Astrocyte (in vitro differentiated cells and primary cell): ENCODE data around the gene STK17A. TPM values are rescaled to one million over a fixed set of nuclear protein-coding genes. Genes with fewer than 3 reads are reported as not detected.

Experiments
- DNase-seq: peaks from one replicate; pipeline ENCODE4 v3.0.0-alpha.2; 2010; ENCODE audit warnings: low read depth
- FAIRE-seq: peaks from 2 replicates; lab custom pipeline; 2011; peaks lifted over from hg19 to GRCh38; lab: Jason Lieb, UNC
- H2AFZ ChIP-seq: 2 replicates; pipeline ENCODE4 v1.6.0; 2012; ENCODE audit warnings: low read depth, low read length, inconsistent platforms
- H3K27ac ChIP-seq: 2 replicates; pipeline ENCODE4 v1.5.1; 2011; ENCODE audit warnings: low read depth, low read length, inconsistent platforms
- H3K27me3 ChIP-seq: 2 replicates; pipeline ENCODE4 v1.6.0; 2011; ENCODE audit warnings: low read length, inconsistent platforms; ENCODE audit not compliant: insufficient read depth
- H3K36me3 ChIP-seq: 2 replicates; pipeline ENCODE4 v1.5.1; 2011; ENCODE audit warnings: low read length, inconsistent platforms; ENCODE audit not compliant: insufficient read depth
- H3K4me1 ChIP-seq: 2 replicates; pipeline ENCODE4 v1.5.1; 2011; ENCODE audit warnings: low read length, inconsistent platforms; ENCODE audit not compliant: insufficient read depth
- H3K4me2 ChIP-seq: 2 replicates; pipeline ENCODE4 v1.6.0; 2012; ENCODE audit warnings: low read length, inconsistent platforms
- H3K4me3 ChIP-seq: 2 replicates; pipeline ENCODE4 v1.5.1; 2011; ENCODE audit warnings: low read depth, mild to moderate bottlenecking, low read length, inconsistent platforms; ENCODE audit not compliant: insufficient read depth
- H3K79me2 ChIP-seq: 2 replicates; pipeline ENCODE4 v1.6.0; 2012; ENCODE audit warnings: mild to moderate bottlenecking, low read length, inconsistent platforms; ENCODE audit not compliant: insufficient read depth
- H3K9ac ChIP-seq: 2 replicates; pipeline ENCODE4 v1.6.0; 2012; ENCODE audit warnings: mild to moderate bottlenecking, low read length, inconsistent platforms
- H3K9me3 ChIP-seq: 2 replicates; pipeline ENCODE4 v1.5.1; 2012; ENCODE audit warnings: low read depth, mild to moderate bottlenecking, low read length, inconsistent platforms; ENCODE audit not compliant: insufficient read depth
- H4K20me1 ChIP-seq: 2 replicates; pipeline ENCODE4 v1.6.0; 2012; ENCODE audit warnings: low read length, inconsistent platforms; ENCODE audit not compliant: insufficient read depth
- H3K27ac Mint-ChIP-seq: one replicate; pipeline ENCODE4 v1.8.0; 2021; ENCODE audit warnings: mild to moderate bottlenecking, mixed read lengths; ENCODE audit not compliant: unreplicated experiment
- H3K27me3 Mint-ChIP-seq: one replicate; pipeline ENCODE4 v1.8.0; 2021; ENCODE audit warnings: low read depth, mixed read lengths; ENCODE audit not compliant: unreplicated experiment
- H3K36me3 Mint-ChIP-seq: one replicate; pipeline ENCODE4 v1.8.0; 2021; ENCODE audit warnings: low read depth, mixed read lengths; ENCODE audit not compliant: unreplicated experiment
- H3K4me1 Mint-ChIP-seq: one replicate; pipeline ENCODE4 v1.8.0; 2021; ENCODE audit warnings: low read depth, mixed read lengths; ENCODE audit not compliant: unreplicated experiment
- H3K4me3 Mint-ChIP-seq: one replicate; pipeline ENCODE4 v1.8.0; 2021; ENCODE audit warnings: mild to moderate bottlenecking, moderate library complexity, mixed read lengths; ENCODE audit not compliant: unreplicated experiment
- H3K9me3 Mint-ChIP-seq: one replicate; pipeline ENCODE4 v1.8.0; 2021; ENCODE audit warnings: mild to moderate bottlenecking, mixed read lengths; ENCODE audit not compliant: unreplicated experiment
- EZH2 ChIP-seq: IDR thresholded peaks from 2 replicates; pipeline ENCODE4 v1.6.1; 2012; ENCODE audit warnings: mild to moderate bottlenecking, low read length, inconsistent platforms; ENCODE audit not compliant: insufficient read depth
- total RNA-seq: library from RNA; stranded (reverse); gene quantifications from 2 replicates; pipeline ENCODE4 v1.2.1, GENCODE V29; 2021
- TF ChIP-seq, protein P1 (sequence below): IDR thresholded peaks from 2 replicates; pipeline ENCODE4 v1.5.1; 2011; ENCODE audit warnings: low read depth, mild to moderate bottlenecking, inconsistent platforms, low read length, moderate library complexity; ENCODE audit not compliant: insufficient read depth

Gene STK17A
- total RNA-seq, 1 donor from 2014 or later, result 38.4 TPM

GRCh38 chr7:43650457-43651052 is 67.6 kb downstream of the STK17A start:
- peak overlapping the region; percentile 19 for H3K4me3 ChIP-seq
- no peaks in the 10 kb centered on the region for H3K9me3 ChIP-seq
- peaks cover 65% of the 10 kb centered on the region for H3K4me1 ChIP-seq
- H3K27me3 Mint-ChIP-seq, result no peaks in the 10 kb centered on the region
- H3K27ac Mint-ChIP-seq, result peak overlapping the region; percentile 95
- H3K4me3 Mint-ChIP-seq, result no peak overlapping the region
- FAIRE-seq, result no peak
- H3K4me1 Mint-ChIP-seq, result peaks cover 56% of the 10 kb centered on the region
- H3K9me3 Mint-ChIP-seq, result no peaks in the 10 kb centered on the region
- H4K20me1 ChIP-seq, result no peaks in the 10 kb centered on the region
- peak; percentile 82 for DNase-seq
- peaks cover 3% of the 10 kb centered on the region for H3K36me3 Mint-ChIP-seq
- H3K4me2 ChIP-seq, result peak overlapping the region; percentile 72
- H2AFZ ChIP-seq, result no peak overlapping the region
- H3K27me3 ChIP-seq, result no peaks in the 10 kb centered on the region
- peaks cover 34% of the 10 kb centered on the region for H3K79me2 ChIP-seq
- TF ChIP-seq, protein P1, sequence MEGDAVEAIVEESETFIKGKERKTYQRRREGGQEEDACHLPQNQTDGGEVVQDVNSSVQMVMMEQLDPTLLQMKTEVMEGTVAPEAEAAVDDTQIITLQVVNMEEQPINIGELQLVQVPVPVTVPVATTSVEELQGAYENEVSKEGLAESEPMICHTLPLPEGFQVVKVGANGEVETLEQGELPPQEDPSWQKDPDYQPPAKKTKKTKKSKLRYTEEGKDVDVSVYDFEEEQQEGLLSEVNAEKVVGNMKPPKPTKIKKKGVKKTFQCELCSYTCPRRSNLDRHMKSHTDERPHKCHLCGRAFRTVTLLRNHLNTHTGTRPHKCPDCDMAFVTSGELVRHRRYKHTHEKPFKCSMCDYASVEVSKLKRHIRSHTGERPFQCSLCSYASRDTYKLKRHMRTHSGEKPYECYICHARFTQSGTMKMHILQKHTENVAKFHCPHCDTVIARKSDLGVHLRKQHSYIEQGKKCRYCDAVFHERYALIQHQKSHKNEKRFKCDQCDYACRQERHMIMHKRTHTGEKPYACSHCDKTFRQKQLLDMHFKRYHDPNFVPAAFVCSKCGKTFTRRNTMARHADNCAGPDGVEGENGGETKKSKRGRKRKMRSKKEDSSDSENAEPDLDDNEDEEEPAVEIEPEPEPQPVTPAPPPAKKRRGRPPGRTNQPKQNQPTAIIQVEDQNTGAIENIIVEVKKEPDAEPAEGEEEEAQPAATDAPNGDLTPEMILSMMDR, result no peak
- TF ChIP-seq EZH2, result no peak
- H3K9ac ChIP-seq, result peak overlapping the region; percentile 86
- H3K36me3 ChIP-seq, result no peaks in the 10 kb centered on the region
- H3K27ac ChIP-seq, result peak overlapping the region; percentile 99

DNA sequence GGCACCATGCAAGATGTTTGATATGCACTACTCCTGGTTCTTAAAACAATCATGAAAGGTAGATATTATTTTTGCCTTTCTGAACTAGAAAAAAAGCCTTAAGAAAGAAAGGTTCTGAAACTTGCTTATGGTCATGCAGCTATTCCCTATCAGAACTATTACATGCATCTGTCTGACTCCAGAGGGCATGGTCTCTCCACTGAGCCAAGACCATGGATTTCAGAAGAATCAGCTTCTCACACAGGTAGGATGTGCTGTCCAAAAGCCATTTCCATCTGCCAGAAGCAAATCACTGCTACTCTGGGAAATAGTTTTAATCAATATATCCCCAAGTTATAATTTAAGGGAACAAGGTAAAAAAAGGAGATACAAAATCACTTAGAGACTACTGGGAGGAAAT is 69.5 kb downstream of the STK17A start:
- TF ChIP-seq EZH2, result no peak
- TF ChIP-seq, protein P1, result no peak
- H3K36me3 Mint-ChIP-seq, result peaks cover 5% of the 10 kb centered on the region
- Histone ChIP-seq H2AFZ (no peak overlapping the region), H3K9me3 (no peaks in the 10 kb centered on the region), H3K4me2 (no peak overlapping the region), H3K4me1 (peaks cover 47% of the 10 kb centered on the region), H3K4me3 (no peak overlapping the region), H3K36me3 (no peaks in the 10 kb centered on the region), H3K9ac (no peak overlapping the region), H3K27me3 (no peaks in the 10 kb centered on the region), H3K27ac (no peak overlapping the region), H3K79me2 (peaks cover 38% of the 10 kb centered on the region), H4K20me1 (no peaks in the 10 kb centered on the region)
- H3K4me1 Mint-ChIP-seq, result peaks cover 38% of the 10 kb centered on the region
- DNase-seq (no peak), FAIRE-seq (no peak)
- H3K27ac Mint-ChIP-seq, result peak overlapping the region; percentile 43
- H3K4me3 Mint-ChIP-seq, result no peak overlapping the region
- H3K9me3 Mint-ChIP-seq, result no peaks in the 10 kb centered on the region
- no peaks in the 10 kb centered on the region for H3K27me3 Mint-ChIP-seq

- no peak overlapping the region for H3K9ac ChIP-seq
Measured at GRCh38 chr7:43653466-43653865, 70.6 kb downstream of the STK17A start.

More at GRCh38 chr7:43653466-43653865, 70.6 kb downstream of the STK17A start:
- Histone ChIP-seq H4K20me1 (no peaks in the 10 kb centered on the region), H3K36me3 (no peaks in the 10 kb centered on the region), H3K4me3 (peak overlapping the region; percentile 5), H3K27me3 (no peaks in the 10 kb centered on the region), H3K27ac (peak overlapping the region; percentile 27), H3K79me2 (peaks cover 43% of the 10 kb centered on the region), H3K4me1 (peaks cover 38% of the 10 kb centered on the region), H3K9me3 (no peaks in the 10 kb centered on the region), H3K4me2 (no peak overlapping the region), H2AFZ (no peak overlapping the region)
- no peak for FAIRE-seq
- no peak for TF ChIP-seq EZH2
- TF ChIP-seq, protein P1, result no peak
- H3K27me3 Mint-ChIP-seq, result no peaks in the 10 kb centered on the region
- peak; percentile 75 for DNase-seq
- no peaks in the 10 kb centered on the region for H3K9me3 Mint-ChIP-seq
- no peak overlapping the region for H3K4me3 Mint-ChIP-seq
- H3K4me1 Mint-ChIP-seq, result peaks cover 28% of the 10 kb centered on the region
- no peak overlapping the region for H3K27ac Mint-ChIP-seq
- peaks cover 5% of the 10 kb centered on the region for H3K36me3 Mint-ChIP-seq
